NCI-H2107 treated with DMSO at 0.1 percent for 48 hours (cell line): ENCODE measurements around the gene RALY.

ENCODE experiments used
- DNase-seq: peaks from one replicate; lab custom pipeline; 2025; ENCODE audit not compliant: unreplicated experiment; lab: John Stamatoyannopoulos, UW

RALY gene

DNA sequence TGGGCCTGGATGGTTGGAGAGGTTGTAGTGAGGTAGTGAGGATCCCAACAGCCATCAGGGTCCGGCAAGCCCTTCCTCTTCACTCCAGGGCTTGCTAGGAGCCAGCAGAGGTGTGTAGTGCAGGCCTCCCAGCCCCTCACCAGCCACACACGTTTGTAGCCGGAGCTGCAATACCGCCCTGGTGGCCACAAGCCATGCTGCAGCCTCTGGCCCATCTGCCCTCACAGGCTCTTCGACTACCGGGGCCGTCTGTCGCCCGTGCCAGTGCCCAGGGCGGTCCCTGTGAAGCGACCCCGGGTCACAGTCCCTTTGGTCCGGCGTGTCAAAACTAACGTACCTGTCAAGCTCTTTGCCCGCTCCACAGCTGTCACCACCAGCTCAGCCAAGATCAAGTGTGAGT, 81.9 kb downstream of the RALY start:
- no peak for DNase-seq

DNA sequence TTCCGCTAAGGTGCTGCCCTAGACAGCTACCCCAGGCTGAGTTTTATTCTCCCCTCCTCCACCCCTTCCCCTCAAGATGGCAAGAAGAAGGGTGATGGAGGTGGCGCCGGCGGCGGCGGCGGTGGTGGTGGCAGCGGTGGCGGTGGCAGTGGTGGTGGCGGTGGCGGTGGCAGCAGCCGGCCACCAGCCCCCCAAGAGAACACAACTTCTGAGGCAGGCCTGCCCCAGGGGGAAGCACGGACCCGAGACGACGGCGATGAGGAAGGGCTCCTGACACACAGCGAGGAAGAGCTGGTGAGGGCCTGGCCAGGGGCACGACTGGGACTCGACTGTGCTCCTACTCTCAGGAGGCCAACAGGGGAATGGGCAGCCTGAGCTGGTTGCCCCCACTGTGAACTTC, 83.2 kb downstream of the RALY start:
- DNase-seq: no peak

DNA sequence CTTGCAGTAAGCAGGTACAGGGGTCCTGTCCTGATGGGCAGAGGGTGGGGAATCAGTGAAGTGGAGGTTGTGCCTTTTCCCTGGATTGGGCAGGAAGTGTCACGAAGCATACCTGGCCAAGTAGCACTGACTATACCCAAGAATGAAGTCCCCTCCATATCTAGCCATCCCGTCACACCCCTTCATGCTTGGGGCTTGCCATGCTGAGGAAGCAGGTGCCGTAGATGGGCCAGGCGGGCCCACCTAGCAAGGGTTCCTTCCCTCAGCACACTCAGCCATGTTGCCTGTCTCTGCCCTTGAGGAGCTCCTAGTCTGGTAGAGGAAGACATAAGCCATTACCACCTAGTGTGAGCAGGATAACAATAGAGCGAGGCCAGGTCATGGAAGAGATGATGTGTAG, 84.8 kb downstream of the RALY start:
- DNase-seq: no peak

DNA sequence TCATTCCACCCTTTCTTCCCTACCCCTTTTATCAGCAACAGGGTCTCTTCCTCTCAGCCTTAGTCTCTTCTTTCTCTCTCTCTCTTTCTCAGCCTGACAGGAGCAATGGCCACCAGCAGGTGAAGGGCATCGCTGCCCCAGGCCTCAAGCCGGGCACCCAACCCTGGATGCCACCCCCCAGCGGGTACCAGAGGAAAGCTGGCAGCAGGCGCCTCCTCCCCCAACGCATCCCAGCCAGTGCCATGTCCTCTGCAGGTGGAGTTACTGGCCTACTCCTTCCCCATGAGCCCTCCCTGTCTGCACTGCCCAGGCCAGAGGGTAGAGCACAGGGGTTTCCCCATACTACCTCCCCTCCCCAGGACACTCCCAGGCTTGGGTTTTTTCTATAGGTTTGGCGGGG, 86.1 kb downstream of the RALY start:
- no peak for DNase-seq

DNA sequence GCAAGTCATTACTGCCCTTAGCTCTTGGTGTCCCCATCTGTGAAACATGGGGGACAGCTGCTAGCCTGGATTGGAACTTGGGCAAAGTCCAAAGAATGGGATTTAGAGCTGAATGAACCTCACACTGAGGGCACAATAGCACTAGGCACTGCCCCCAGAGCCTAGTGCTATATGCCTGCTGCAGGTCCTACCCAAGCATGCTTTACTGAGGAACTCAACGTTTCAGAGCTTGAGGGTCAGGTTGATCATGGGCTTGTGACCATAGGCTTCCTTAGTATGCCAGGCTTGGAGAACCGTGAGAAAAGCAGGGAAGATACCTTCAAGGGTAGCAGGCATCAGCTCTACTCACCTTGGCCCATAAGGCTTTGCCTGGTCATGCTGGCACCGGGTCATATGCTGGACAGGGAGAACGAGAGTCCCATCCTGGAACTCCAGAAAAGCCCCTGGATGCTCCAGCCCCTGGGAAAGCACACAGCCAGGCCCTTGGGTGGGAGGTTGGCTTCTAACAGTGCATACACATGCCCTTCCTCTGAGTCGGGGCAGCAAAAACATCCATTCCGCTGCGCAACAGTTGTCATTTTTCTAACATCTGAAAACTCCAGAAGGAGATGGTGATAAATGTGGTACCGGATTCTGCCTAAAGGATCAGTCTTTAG, 88.6 kb downstream of the RALY start:
- no peak for DNase-seq

DNA sequence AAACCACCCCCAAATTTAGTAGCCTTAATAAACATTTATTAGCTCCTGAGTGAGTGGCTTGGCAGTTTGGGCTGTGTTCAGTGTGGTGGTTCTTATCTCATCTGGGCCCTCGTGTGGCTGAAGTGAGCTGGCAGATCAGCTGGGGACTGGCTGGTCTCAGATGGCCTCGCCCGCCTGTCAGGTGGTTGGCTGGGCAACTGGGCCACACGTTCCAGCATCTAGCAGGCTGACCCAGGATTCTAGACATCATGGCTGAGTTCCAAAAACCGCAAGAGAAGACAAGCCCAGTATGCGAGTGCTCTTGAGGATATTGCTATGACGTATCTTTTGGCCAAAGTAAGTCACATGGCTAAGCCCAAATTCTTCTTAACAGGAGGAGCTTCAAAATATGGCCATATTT, 89.4 kb downstream of the RALY start:
- DNase-seq: peak; percentile 16

DNA sequence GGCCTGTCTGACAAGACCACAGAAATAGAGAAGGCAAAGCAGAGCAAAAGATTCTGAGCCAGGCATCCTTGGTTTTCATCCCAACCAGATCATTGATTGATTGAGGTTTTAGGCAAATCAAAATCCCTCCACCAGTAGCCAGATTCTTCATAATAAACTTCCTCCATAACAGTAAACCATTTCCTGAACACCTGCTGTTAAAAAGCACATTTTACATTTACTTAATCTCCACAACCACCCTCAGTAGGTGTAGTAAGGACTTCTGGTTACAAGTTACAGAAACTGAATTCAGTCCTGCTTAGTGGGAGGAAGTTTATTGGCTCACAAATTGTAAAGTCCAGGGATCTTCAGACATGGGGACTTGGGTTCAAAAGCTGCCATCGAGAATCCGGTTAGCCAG, 90.1 kb downstream of the RALY start:
- no peak for DNase-seq

DNA sequence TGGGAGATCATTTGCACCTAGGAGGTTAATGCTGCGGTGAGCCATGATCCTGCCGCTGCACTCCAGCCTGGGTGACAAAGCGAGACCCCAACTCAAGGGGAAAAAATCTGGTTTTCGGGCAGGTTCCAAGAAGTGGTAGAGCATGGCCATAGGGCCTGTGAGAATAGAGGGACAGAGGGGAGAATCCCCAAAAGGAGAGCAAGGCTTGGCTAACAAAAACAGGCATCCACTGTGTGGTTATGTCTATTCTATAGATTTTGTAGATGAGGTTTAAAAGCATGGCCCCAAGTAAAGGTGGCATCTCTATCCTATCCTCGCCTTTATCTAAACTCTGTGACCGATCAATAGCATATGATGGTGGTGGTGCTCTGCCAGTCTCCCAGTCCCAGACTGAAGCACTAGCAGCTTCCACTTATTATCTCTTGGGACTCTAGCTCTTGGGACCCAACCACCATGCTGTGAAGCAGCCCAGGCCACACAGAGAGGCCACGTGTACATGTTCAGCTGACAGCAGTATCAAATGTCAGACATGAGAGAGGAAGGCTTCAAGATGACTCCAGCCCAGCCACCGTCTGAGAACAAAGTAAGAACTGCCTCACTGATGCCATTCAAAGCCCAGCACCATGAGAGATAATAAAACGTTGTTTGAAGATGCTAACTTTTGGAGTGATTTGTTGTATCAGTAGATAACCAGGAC, 90.7 kb downstream of the RALY start:
- DNase-seq: peak; percentile 21

DNA sequence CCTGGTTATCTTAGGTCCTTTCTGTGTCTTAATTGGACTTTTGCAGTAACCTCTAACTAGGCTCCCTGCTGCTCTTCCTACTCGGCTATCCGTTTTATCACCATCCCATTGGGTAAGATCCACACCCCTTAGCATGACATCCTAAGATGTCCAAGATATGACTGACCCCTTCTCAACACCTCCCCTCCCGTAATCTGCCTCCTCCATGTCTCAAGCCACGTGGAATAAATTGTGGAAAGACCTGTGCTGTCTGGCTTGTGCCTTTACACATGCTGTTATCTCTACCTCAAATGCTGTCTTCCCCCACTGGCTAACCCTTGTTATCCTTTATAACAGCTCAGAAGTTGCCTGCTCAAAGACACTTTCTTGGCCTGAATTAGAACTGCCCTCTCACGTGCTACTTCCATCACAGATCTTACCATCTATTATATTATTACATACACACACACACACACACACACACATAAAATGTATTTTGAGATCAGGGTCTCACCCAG, 91.9 kb downstream of the RALY start:
- no peak for DNase-seq

DNA sequence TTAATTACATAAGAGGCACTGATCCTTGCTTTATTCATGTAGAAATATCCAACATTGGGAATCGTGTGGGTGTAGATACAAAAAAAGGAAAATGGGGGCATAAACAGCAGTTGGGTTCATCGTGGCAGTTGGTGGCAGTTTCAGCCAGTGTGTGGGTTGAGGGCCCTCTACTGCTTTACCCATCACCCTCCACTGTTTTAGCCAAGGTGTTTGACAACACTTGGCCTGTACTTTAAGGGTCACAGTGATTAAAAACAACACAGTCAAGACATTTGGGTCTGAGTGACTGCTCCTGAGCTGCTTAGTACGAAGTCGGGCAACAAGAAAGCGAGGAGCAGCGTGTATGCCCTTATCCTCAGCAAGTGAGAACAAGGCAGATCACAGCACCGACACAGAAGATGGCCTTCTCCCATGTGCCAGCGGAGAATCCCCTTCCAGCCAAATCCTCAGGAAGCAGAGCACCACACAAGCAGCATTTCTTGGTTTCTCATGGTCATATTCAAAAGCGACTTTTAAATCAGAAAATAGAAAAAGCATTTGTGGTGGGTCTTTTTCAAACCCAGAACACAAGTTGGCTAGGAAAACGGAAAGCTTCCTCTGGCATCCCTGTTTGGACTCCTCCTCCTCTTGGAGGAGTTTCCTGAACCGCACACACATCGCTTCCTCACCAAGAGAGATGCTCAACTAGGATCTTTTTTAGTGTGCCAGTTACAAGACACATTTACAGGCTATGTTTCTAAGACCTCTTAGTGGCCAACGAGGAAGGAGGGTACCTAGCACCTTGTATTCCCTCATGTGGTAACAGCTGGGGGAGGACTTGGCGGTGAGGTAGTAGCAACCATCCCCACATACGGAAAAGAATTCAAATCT, 94.8 kb downstream of the RALY start:
- no peak for DNase-seq

DNA sequence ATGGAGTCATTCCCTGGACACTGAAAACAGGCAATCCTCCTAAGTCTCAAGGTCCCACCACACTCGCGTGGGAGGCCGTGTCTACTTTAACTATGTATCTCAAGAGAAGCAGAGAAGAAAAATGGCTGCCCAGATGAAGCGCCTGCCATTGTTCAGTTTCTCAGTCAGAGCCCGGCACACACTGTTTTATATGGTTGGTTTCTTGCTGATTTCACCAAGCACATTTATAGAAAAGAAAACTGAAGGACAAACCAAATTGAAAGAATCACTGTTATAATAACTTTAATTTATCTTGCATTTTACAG, 95.4 kb downstream of the RALY start:
- no peak for DNase-seq

DNA sequence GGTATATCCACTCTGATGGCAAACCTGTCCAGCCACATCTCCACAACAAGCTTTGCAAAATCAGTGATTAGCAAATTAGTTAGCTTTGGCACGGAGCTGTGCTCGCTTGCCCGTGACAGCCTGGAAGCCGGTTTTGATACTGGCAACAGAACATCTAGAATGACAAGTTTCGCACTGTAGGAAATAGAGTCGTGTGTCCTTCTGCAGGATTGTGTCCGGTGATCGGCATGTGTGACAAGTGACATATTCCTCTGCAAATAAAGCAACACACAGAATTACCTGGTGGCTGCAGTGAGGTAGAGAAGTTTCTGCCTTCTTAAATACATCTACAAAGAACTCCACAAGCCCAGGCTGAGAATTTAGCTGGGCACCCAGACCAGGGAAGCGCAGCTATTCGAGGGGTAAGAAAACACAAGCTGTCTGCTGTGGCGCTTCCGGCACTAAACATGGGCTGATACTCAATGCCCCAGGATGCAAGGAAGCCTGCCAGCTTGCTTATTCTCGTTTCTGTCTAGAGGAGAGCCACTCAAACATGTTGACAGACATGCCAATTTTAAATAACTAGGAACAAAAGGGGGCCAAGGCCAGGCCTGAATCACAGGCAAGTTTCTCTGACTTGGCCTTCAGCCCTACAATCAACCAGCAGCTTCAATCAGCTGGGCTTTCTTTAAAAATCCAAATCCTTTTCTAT, 96.1 kb downstream of the RALY start:
- no peak for DNase-seq

DNA sequence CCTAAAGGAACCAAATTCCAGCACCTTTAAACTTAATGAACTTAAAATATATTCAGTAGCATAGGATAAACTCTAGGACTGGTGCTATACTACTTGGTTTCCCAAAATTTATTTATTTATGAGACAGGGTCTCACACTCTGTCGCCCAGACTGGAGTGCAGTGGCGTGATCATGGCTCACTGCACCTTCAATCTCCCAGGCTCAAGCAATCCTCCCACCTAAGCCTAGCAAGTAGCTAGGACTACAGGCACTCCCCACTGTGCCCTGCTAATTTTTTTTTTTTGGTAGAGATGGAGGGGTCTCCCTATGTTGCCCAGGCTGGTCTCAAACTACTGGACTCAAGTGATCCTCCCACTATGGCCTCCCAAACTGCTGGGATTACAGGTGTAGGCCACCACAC, 96.9 kb downstream of the RALY start:
- DNase-seq: no peak

DNA sequence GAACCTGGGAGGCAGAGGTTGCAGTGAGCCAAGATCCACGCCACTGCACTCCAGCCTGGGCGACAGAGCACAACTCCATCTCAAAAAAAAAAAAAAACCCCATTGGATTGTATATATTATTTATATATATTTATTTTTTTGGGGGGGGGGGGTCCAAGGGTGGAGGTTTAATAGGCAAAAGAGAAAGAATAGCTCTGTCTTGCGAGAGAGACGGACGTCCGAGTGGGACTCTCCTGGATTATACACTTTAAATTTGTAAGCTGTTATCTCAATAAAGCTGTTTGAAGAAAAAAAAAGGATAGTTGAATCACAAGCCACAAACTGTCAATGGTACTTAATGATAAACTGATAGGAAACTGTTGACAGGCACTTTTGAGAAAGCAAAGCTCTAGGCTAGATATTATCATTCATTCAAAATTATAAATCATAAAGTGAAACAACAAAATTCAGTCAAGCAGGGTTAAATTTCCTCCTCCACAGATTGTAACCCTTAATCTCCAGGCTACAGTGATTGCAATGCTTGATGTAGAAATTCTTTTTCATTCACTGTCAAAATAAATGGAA, 98.0 kb downstream of the RALY start:
- no peak for DNase-seq

DNA sequence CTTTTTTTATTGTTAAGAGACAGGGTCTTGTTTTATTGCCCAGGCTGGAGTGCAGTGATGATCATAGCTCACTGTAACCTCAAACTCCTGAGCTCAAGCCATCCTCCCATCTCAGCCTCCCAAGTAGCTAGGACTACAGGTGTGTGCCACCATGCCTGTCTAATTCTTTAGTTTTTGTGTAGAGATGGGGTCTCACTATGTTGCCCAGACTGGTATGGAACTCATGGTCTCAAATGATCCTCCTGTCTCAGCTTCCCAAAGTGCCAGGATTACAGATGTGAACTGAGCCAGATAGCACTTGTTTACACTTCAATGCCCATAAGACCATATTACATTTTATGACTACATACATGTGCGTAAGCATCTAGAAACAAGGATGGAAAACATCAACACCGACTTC, 100.2 kb downstream of the RALY start:
- no peak for DNase-seq

DNA sequence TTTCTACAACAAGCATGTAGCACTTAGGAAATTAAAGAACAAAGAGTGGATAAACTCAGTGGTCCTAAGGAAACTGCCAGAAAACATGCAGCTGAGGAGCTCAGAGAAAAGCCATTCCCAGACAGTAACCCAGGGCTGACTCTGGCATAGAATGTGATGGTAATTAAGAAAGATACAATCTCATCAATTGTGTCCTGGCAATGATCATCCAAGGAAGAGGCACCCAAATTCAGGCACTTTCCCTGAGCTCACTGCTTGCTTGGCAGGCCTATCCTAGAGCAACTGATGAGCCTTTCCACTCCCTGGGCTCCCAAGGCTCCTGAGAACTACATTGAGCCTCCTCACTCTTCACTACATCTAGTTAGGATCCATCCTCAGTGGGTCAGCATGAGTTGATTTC, 102.1 kb downstream of the RALY start:
- no peak for DNase-seq

DNA sequence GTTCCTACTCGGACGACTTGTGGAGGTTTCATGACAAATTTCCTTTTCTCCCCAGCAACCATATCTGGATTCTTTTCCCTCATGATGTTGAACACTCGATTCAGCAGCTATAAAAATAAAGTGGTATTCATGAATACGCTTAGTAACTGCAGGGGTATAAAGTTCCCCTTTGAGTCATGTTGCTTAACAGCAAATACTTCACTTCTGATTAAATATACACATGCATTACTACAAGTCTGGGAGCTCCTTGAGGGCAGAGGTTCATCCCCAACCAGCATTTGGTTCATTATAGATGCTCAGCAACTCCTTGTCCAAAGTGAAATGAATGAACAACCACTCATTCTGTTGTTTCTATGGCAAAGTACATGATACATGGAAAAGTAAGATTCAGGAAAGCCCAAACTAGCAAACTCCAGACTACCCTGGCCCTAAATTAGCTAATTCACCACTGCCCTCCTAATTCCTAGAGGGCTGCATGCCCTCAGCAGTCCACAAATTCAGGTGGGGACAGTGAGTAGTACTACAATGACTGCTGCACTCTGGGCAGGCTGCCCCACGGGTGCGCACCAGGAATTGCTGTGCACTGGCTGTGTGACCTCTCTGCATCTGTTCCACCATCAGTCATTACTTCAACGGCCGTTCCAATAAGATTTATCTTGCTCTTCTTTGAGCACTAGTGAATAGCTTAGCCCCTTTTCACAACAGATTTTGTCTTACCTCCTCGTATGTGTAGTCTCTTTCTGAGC, 103.2 kb downstream of the RALY start:
- DNase-seq: no peak

DNA sequence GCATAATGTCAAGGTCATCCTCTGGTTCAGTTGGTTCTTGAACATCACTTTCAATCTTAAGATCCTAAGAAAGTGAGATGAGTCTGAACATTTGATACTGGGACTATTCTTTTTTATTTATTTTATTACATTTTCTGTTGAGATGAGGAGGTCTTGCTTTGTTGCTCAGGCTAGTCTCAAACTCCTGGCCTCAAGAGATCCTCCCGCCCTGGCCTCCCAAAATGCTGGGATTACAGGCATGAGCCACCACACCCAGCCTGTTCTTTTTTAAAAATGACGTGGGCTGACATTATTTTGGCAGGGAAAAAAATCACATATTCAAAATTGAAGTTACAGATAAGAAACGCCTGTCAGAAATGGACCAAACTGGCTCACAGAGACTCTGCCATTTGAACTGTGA, 104.9 kb downstream of the RALY start:
- no peak for DNase-seq

DNA sequence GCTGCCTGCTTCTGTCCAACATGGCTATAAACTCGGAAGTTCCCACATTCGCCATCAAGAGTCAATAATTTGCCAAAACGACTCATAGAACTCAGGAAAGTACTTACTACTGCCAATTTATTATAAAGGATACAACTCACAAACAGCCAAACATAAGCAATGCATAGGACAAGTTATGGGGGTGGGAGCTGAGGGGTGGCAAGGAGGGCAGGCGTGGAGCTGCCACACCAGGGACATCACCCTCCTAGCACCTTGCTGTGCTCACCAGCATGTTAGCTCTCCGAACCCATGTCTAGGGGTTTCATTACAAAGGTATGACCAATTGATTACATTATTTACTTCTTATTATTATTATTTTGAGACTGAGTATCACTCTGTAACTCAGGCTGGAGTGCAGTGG, 106.0 kb downstream of the RALY start:
- DNase-seq: no peak

DNA sequence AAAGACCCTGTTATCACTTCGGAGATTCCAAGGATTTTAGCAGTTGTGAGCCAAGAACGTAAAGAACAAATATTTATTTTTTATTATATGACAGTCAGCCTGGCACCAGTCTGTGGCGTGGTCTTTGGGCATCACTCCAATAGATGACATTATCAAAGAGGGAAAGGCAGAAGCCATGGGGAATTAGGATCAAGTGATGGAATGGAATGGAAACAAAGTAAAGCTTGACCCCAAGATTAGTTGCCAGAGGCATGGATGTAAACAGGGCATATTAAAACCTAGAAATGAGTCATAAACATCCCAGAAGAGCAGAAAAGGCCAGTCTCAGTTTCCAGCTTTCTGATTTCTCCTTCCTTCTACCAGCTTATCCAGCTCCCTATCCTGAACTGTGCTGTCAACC, 106.9 kb downstream of the RALY start:
- no peak for DNase-seq

DNA sequence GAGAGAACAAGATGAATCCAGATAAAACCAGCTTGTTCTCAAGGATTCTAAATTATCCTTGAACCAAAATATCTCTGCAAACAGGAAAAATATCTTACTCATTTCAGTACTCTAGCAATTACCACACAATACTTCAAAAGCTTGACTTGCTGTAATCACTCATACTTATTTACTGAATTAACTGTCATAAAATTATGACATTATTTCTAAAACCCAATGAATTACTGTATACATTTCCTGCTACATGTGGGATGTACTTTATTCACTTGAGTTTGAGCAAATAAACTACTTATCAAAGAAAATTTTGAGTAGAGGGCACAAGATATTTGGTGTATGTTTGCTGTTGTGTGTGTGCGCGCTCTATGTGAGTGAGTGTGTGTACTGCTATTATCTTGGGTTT, 108.6 kb downstream of the RALY start:
- DNase-seq: no peak
